CD4-positive, alpha-beta T cell treated with Interferon gamma for 1 hour (primary cell): ENCODE data around the gene GNG4.

Experiments
- DNase-seq: peaks from one replicate; pipeline ENCODE4 v3.0.0-alpha.2; 2020

Gene GNG4

DNA sequence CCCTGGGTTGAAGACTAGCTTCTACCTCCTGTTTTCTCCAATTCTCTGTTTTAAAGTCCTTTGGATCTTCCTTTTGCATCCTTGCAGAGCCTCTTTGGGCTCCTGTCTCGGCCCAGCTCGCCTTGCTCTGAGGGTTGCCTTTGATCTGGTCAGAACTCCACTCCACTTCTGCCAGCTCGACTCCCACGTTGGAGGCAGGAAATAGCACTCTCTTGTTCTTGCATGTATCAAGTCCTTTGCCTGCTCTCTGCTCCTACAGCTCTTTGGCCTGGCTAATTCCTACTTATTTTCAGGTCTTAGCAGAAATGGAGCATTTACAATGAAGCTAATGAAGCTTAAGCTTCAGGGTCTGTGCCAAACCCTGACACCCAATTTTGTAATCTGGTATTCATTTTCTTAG lies 124.3 kb downstream of the GNG4 start:
- no peak for DNase-seq

DNA sequence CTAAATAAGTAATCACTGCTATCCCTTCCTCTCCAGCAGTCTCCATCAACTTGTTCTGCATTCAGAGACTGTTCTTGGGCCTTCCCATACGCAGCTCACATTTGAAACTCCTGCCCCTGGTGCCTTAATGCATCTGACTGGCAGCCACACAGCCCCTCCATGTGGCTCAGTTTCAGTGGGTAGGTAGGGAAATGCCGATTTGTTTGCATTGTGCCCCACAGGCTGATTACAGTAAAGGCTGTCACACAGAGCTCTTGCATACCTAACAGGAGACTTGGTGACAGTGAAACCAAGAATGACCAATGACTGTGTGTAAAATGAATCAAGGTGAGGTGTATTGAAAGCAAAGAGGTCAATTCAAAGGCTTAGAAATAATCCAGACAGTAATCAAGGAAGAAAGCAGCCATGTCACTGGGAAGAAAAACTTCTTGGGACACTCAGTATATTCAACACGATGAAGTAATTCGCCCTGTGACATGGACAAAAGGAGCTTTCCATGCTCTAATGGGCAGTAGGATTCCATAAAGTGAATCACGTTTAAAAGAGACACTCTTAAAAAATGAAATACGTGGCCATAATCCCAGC lies 132.6 kb downstream of the GNG4 start:
- no peak for DNase-seq

DNA sequence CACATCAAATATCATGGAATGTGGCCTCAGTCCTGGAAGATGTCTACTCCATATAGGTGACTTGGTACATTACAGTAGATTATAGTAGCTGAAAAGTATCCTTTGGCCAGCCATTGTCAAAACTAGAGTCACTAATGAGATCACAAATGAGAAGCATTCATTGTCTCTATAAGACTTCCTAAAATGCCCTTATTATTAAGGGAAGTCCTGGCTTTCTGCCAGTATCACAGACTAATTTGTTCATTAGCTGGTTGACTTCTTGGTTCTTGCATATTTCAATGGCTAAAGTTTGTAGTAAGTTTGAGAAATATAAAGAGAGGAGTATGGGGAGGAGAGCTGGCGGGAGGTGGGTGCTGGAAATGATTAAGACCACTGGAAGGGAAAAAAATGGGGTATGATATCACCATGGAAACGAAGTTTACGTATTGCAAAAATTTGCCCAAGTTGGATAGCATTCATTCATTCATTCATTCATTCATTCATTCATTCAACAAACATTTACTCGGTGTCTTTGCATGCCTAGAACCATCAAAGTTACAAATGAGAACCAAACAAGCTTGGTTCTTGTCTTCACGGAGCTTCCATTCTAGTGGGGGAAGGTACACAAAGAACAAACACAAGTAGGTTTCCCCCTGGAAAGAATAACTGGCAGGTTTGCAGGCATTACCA lies 133.6 kb downstream of the GNG4 start:
- DNase-seq: no peak

DNA sequence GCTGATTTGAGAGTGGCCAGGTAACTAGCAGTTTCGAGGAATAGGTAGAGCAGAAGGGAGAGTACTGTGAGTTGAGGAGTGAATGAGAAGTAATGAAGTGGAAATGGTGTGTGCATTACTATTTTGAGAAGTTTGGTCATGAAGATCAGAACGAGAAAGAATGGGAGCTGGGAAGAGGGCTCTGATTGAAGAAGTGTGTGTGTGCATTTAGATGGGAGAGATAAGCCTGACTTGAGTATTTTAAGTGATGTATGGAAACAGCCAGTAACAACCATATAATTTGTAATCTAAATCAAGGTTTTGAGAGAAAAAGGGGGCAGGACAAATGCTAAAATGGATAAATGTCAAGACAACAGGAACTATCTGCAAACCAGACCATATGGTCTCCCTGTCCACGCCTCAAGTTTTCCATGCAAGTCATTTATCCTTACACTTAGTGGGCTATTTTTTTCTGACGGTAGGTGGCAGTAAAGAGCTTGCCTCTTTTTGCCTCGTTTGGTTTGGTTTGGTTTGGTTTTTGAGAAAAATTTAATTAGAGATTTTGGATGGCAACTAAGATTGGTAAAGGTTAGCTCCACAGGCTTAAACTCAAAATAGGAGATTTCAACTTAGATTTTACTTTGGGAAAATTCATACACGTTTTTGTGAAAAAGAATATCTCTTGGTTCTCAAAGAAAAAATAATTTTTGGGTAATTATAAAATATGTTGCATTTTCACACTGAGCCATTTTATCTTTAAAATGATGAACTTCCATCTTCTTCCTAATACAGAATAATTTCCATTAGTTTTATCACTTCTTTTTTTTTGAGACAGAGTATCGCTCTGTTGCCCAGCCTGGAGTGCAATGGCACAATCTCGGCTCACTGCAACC lies 135.9 kb downstream of the GNG4 start:
- DNase-seq: no peak

- DNase-seq: no peak
Measured at GRCh38 chr1:235511470-235512240, 137.9 kb downstream of the GNG4 start.

GRCh38 chr1:235510823-235511222 lies 138.8 kb downstream of the GNG4 start:
- no peak for DNase-seq

DNA sequence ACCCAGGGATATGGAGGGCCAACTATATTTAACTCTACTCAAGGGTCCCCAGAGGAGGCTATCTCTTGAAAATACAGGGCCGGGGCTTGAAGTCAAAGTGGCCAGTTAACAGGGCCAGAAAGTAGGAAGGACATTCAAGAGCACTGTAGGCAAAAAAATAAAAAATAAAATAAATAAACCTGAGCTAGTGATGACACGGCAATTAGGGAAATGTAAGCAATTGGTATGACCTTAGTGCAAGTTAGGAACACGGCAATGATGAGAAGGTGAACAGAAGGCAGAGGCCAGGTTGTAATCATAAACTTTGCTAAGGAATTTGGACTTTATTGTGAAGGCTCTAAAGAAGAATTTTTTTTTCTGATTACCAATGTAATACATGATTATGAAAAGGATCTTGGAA lies 142.0 kb downstream of the GNG4 start:
- DNase-seq: no peak

DNA sequence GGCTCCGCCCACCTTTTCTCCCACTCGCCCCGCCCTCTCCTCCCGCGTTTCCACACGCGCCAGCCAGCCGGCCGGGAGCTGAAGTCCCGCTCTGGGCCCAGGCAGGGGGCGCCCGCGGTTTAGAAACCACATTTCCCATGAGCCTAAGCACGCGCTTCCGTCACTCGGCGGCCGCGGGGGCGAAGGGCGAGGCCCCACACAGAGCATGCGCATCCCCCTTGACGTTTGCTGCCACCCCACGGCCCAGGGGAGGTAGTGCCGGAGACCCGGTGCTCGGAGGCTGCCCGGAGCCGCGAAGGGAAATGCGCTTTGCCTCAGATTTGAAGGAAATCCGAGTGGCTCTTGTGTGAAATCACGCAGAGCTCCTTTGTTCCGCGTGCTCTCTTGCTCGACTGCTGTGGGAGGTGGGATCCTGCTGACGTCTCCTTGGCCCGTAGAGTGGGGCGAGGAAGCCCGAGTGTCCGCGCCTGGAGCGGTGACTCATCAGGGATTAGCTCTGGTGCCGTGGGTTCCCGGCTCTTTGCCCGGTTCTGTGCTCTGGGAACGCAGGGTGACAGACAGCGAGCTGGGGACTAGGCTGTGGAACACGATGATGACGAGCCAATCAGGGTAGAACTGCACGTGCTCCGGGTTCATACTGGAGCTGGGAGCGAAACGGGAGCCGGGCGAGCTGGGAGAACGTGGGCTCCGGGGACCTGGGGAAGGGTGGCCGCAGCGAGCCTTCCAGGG lies 144.9 kb downstream of the GNG4 start:
- peak; percentile 98 for DNase-seq

DNA sequence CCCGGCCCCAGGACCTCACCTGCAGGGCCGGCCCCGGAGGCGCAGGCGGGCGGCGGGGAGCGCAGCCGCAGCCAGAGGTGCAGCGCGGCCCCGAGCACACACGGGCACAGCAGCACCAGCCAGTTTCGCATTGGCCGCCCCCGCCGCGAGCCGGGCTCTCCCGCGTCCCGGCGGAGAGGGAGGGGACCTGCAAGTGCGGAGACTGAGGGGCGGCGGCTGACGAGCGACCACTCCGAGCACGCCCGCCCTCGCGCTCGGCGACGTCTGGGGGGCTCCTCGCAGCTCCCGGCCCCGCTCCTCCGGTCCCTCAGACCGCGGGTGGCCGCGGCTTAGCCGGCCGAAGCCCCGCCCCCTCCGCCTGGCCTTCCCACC lies 145.5 kb downstream of the GNG4 start, which contains the start of gene B3GALNT2:
TSS of gene B3GALNT2 (minus strand) at position 331 of the 372 bp plus-strand sequence. CDS start at position 131, 200 bp downstream.
- no peak for DNase-seq

DNA sequence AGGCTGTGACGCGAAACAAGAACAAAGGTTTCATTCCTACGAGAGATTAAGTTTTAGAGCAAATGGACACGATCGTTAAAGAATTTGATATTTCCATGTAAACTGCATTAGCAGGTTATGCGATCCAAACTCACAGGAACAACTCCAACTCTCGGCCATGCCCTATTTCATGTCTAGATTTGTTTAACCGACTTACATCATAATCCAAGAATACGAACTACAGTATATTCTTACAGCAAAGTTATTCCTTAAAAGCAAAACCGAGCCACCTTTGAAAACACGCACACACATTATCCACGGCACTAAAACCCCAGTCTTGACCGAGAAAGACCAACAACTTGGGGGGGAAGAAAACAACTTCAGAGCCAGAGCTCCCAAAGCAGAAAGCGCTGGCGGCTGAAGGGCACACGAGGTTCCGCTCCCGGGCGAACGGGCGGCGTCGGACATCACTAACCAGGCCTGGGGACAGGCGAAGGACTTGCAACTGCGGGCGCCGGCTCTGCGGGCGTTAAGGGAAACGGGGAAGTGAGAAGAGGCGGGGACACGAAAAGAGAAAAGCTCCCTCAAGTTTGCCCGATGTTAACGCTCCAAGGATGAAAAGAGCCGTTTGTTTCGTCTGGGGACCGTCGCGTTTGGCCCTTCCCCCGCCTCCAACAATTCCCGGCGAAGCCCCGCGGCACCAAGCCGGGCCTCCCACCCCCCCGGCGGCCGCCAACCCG lies 146.0 kb downstream of the GNG4 start:
- peak; percentile 41 for DNase-seq

DNA sequence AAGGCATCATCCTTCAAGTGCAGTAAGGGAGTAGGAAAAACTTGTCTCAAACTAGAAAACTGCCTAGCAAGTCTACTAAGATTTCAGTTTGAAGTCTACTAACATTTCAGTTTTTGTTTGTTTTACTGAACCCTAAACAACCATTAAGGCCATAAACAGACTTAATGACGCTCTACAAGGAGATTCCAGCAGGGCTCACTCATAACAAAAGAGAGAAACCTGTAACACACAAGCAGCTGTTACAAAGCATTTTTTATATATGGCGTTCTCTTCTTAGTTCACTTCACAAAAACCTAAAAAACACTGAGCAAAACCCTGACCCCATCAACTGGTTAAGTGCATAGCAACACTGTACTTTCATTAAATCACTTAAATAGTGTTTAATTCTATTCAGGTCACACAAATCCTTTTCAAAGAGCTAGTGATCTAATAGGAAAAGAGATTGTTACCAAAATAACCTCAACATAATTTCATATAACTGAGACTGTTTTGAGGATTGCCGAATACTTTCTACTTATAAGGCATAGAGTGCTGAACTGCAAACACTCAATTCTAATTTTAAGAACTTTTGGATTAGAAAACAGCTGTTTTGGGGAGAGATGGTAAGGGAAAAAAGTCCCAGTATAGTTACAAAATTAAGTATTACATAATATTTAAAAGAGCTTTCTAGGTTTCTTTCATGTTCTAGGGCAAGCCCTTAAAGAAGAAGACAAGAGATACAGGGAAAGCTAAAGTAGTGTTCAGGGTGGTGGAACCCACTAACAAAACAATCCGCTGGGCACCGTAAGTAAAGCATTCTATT lies 146.8 kb downstream of the GNG4 start:
- no peak for DNase-seq

- no peak for DNase-seq
Measured at GRCh38 chr1:235500971-235501540, 148.5 kb downstream of the GNG4 start.
